ENCODE data around the gene IL17C.

GRCh38 chr16:88631920-88632586 lies 6.3 kb upstream of the IL17C start:
- no peak for TF ChIP-seq CTCF (IDR thresholded peaks at IDR 0.05)
- no peak for TF ChIP-seq POLR2A (IDR thresholded peaks at IDR 0.05)
